ENCODE data around the gene IBTK. TPM values are rescaled to one million over a fixed set of nuclear protein-coding genes. Genes with fewer than 3 reads are reported as not detected.

IBTK gene
- total and polyA plus RNA-seq, 2 of the 8 experiments (the other 6 are each of a cell fraction or from before 2014, with no cell fraction given) = 4.6 to 24.2 TPM

GRCh38 chr6:82145926-82146452 is 101.6 kb downstream of the IBTK start:
- Histone ChIP-seq H3K9ac (replicated peaks in 1 of 4; ENCODE audit: extremely low read depth in 1 of 4, low read depth in 3 of 4, low read length in 3 of 4) (no peak overlapping the region), H3K4me2 (ENCODE audit: insufficient read depth in 1 of 2, low read depth in 2 of 2, low read length in 2 of 2) (no peak overlapping the region), H3K36me3 (ENCODE audit: control insufficient read depth in 2 of 4, insufficient read depth in 4 of 4, low read length in 3 of 4) (no peaks in the 10 kb centered on the region), H2BK15ac (ENCODE audit: low read length) (no peak overlapping the region), H2AK5ac (ENCODE audit: low read depth, low read length) (no peak overlapping the region), H2BK5ac (ENCODE audit: low read depth, low read length) (no peak overlapping the region), H3K14ac (ENCODE audit: insufficient read length) (no peak overlapping the region), H2BK120ac (replicated peaks; ENCODE audit: low read depth, low read length) (no peak overlapping the region), H4K91ac (replicated peaks; ENCODE audit: insufficient read length, low read length) (no peak overlapping the region), H2BK20ac (ENCODE audit: low read length) (no peak overlapping the region), H3K4me3 (ENCODE audit: extremely low read depth in 1 of 4, insufficient read depth in 2 of 4, low read depth in 3 of 4, low read length in 4 of 4) (no peak overlapping the region), H3K27me3 (replicated peaks in 1 of 4; ENCODE audit: control insufficient read depth in 3 of 4, extremely low read depth in 1 of 4, insufficient read depth in 3 of 4, low read length in 3 of 4) (peaks cover 0 to 1% (median 0%) of the 10 kb centered on the region in 4 experiments; a peak in 1 of 7 replicates), H3K4me1 (replicated peaks in 1 of 4; ENCODE audit: control insufficient read depth in 3 of 4, insufficient read depth in 4 of 4, low read length in 3 of 4) (no peaks in the 10 kb centered on the region), H3K79me2 (ENCODE audit: control insufficient read depth in 1 of 2, insufficient read depth in 2 of 2, low read length in 2 of 2) (no peaks in the 10 kb centered on the region), H3K23ac (ENCODE audit: insufficient read length) (no peak overlapping the region), H2BK12ac (ENCODE audit: low read depth, low read length) (no peak overlapping the region), H4K20me1 (replicated peaks in 1 of 2; ENCODE audit: control insufficient read depth in 1 of 2, insufficient read depth in 2 of 2, low read length in 2 of 2) (no peaks in the 10 kb centered on the region), H4K5ac (ENCODE audit: insufficient read length, low read depth, low read length) (no peak overlapping the region), H3K18ac (ENCODE audit: extremely low read depth, low read length) (no peak overlapping the region), H2AFZ (ENCODE audit: low read length) (no peak overlapping the region), H3K79me1 (ENCODE audit: low read depth, low read length) (no peaks in the 10 kb centered on the region), H3K56ac (replicated peaks; ENCODE audit: insufficient read length, low read depth, low read length) (no peak overlapping the region), H3K4ac (replicated peaks; ENCODE audit: insufficient read length, low read depth, low read length) (no peak overlapping the region), H3K27ac (ENCODE audit: low read depth, low read length) (no peak overlapping the region), H4K8ac (ENCODE audit: extremely low read depth, insufficient read depth, low read length) (no peak overlapping the region), H3K23me2 (ENCODE audit: low read depth, low read length) (no peaks in the 10 kb centered on the region; the same call in 1 of the 2 replicates), H3K9me3 (ENCODE audit: insufficient read depth in 2 of 2, low read depth in 1 of 2, low read length in 1 of 2) (no peaks in the 10 kb centered on the region)
- TF ChIP-seq MAFK (IDR thresholded peaks at IDR 0.05; ENCODE audit: low read depth, low read length) = no peak
- no peak for TF ChIP-seq ATF3 (IDR thresholded peaks at IDR 0.05; ENCODE audit: insufficient read depth, low read depth, low read length)
- no peak for TF ChIP-seq EP300 (IDR thresholded peaks at IDR 0.05; ENCODE audit: borderline replicate concordance in 1 of 2, low read depth in 2 of 2, low read length in 2 of 2)
- TF ChIP-seq NRF1 (IDR thresholded peaks at IDR 0.05; ENCODE audit: low read depth, low read length) = no peak
- TF ChIP-seq NANOG (IDR thresholded peaks at IDR 0.05; ENCODE audit: insufficient read depth, low read depth, low read length, poor library complexity, severe bottlenecking) = no peak
- TF ChIP-seq CHD1 (IDR thresholded peaks at IDR 0.05; ENCODE audit: low read depth, low read length) = no peak
- TF ChIP-seq SAP30 (IDR thresholded peaks at IDR 0.05; ENCODE audit: insufficient read depth, insufficient replicate concordance, low read length) = no peak
- no peak for TF ChIP-seq KDM1A (IDR thresholded peaks at IDR 0.05; ENCODE audit: borderline replicate concordance, low read length)
- no peak for TF ChIP-seq SP2 (IDR thresholded peaks at IDR 0.05; ENCODE audit: low read length)
- TF ChIP-seq CBX5 (IDR thresholded peaks at IDR 0.05; ENCODE audit: low read depth, low read length) = no peak
- no peak for TF ChIP-seq CHD2 (IDR thresholded peaks at IDR 0.05; ENCODE audit: low read length)
- TF ChIP-seq USF2 (IDR thresholded peaks at IDR 0.05; ENCODE audit: low read length) = no peak
- DNase-seq (ENCODE audit: low read depth in 1 of 2, low spot score in 2 of 2) = no peak
- ChIA-PET CTCF (ENCODE audit: partially characterized antibody) (interaction anchor here (1.5 kb wide), 1 partner anchor 10 kb away, joined by 3 read pairs; no protein-coding TSS in a partner anchor), POLR2A (ENCODE audit: partially characterized antibody) (no interaction called here)
- FAIRE-seq = no peak

Measured in H1 (cell line).